GF-D8 (cell line): ENCODE measurements around the gene RRM1.
"Not testable (repeated sequence)": the region's sequence is repeated elsewhere in the genome, so short reads cannot be mapped to it uniquely, and the experiment has no call there.

Experiments used
- DNase-seq: peaks from one replicate; lab custom pipeline; 2025; lab: John Stamatoyannopoulos, UW

The RRM1 gene

GRCh38 chr11:4083198-4083597 lies 11.4 kb upstream of the RRM1 start:
- DNase-seq = no peak

- no peak for DNase-seq
Observed at GRCh38 chr11:4084406-4085125, 10.0 kb upstream of the RRM1 start.

- DNase-seq = no peak
Observed at GRCh38 chr11:4085575-4085974, 9.0 kb upstream of the RRM1 start.

- DNase-seq = no peak
Observed at GRCh38 chr11:4086575-4087353, 7.8 kb upstream of the RRM1 start.

GRCh38 chr11:4087551-4087950 lies 7.0 kb upstream of the RRM1 start:
- DNase-seq = no peak

GRCh38 chr11:4090258-4090657 lies 4.3 kb upstream of the RRM1 start:
- no peak for DNase-seq

GRCh38 chr11:4092026-4092425 lies 2.6 kb upstream of the RRM1 start:
- DNase-seq = no peak

GRCh38 chr11:4093519-4094347 lies 866 bp upstream of the RRM1 start:
- DNase-seq = no peak

GRCh38 chr11:4095509-4096230 lies 1.1 kb downstream of the RRM1 start:
- DNase-seq = no peak

- no peak for DNase-seq
Observed at GRCh38 chr11:4098026-4098621, 3.5 kb downstream of the RRM1 start.

- DNase-seq = no peak
Observed at GRCh38 chr11:4102711-4103110, 8.1 kb downstream of the RRM1 start.

- DNase-seq = no peak
Observed at GRCh38 chr11:4103269-4103668, 8.7 kb downstream of the RRM1 start.

GRCh38 chr11:4105916-4106315 lies 11.3 kb downstream of the RRM1 start:
- DNase-seq = no peak

GRCh38 chr11:4111834-4112233 lies 17.2 kb downstream of the RRM1 start:
- DNase-seq = no peak

GRCh38 chr11:4115128-4115527 lies 20.5 kb downstream of the RRM1 start:
- no peak for DNase-seq

GRCh38 chr11:4118107-4118506 lies 23.5 kb downstream of the RRM1 start:
- DNase-seq = no peak

- DNase-seq = no peak
Observed at GRCh38 chr11:4123218-4123617, 28.6 kb downstream of the RRM1 start.

- DNase-seq = no peak
Observed at GRCh38 chr11:4125141-4125540, 30.5 kb downstream of the RRM1 start.

- DNase-seq = no peak
Observed at GRCh38 chr11:4127357-4127756, 32.8 kb downstream of the RRM1 start.

GRCh38 chr11:4130219-4130618 lies 35.6 kb downstream of the RRM1 start:
- not testable (repeated sequence) for DNase-seq

GRCh38 chr11:4134806-4135205 lies 40.2 kb downstream of the RRM1 start:
- no peak for DNase-seq

- no peak for DNase-seq
Observed at GRCh38 chr11:4138497-4138896, 43.9 kb downstream of the RRM1 start.
